Ectodermal cell (in vitro differentiated cells): Measurements from ENCODE around the gene JPH3.

Experiments
- H3K27ac ChIP-seq: 2 replicates; pipeline ENCODE4 v1.7.0; 2013; ENCODE audit warnings: mild to moderate bottlenecking, low read depth, low read length; ENCODE audit not compliant: insufficient read depth, poor library complexity, severe bottlenecking
- H3K27me3 ChIP-seq: 2 replicates; pipeline ENCODE4 v1.7.0; 2013; ENCODE audit warnings: mild to moderate bottlenecking, low read length; ENCODE audit not compliant: insufficient read depth, control insufficient read depth, poor library complexity, severe bottlenecking
- H3K36me3 ChIP-seq: one replicate; pipeline ENCODE4 v1.7.0; 2013; ENCODE audit warnings: low read length; ENCODE audit not compliant: control insufficient read depth, insufficient read depth
- H3K4me1 ChIP-seq: one replicate; pipeline ENCODE4 v1.7.0; 2013; ENCODE audit warnings: low read length; ENCODE audit not compliant: control insufficient read depth, insufficient read depth
- H3K4me3 ChIP-seq: 2 replicates; pipeline ENCODE4 v1.7.0; 2013; ENCODE audit warnings: low read depth, low read length, control low read depth; ENCODE audit not compliant: insufficient read depth
- H3K9me3 ChIP-seq: 2 replicates; pipeline ENCODE4 v1.7.0; 2013; ENCODE audit warnings: mild to moderate bottlenecking, low read length, moderate library complexity; ENCODE audit not compliant: control insufficient read depth
- WGBS, 2 experiments: methylation state at CpG; one replicate each; pipeline ENCODE4 v1.1.7; 2013; ENCODE audit warnings: missing lambda C conversion rate in 2 of 2; 5-methylcytosine and 5-hydroxymethylcytosine counted together

Gene JPH3

DNA sequence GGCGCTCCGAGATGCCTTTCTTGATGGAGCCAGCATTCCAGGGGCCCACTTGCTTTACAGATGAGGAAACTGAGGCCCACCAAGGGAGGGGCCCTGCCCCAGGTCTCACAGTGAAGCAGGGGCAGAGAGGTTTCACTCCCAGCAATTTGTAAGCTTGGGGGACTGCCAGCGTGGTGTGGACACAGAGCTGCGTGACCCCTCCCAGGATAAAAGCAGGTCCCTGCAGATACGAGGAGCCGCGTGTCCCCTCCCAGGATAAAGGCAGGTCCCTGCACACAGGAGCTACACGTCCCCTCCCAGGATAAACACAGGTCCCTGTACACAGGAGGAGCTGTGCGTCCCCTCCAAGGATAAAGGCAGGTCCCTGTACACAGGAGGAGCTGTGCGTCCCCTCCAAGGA is 11.7 kb downstream of the JPH3 start:
- H3K27ac ChIP-seq = no peak overlapping the region
- WGBS, 2 experiments = 93 to 95% methylated on average over 10 of the region's 10 CpGs
- no peaks in the 10 kb centered on the region for H3K36me3 ChIP-seq
- H3K27me3 ChIP-seq = no peaks in the 10 kb centered on the region
- no peaks in the 10 kb centered on the region for H3K9me3 ChIP-seq
- H3K4me1 ChIP-seq = no peaks in the 10 kb centered on the region
- H3K4me3 ChIP-seq = no peak overlapping the region

DNA sequence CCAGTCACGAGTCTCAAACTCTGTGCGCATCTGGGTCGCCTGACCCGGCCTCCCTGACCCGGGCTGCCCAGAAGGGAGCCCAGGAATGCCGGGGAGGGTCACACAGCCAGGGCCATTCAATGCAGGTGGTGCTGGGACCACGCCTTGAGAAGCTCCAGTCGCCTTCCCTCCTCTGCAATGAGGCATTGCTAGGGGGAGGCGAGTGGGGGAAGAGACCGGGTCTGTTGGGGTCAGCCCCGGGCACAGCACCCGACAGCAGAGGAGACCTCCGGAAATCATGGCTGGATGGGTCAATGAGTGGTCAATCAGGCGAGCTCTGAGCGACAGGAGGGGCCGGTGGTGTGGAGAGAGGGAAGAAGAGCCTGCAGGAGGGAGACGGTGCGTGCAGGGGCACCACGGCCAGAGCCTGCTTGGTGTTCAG is 13.3 kb downstream of the JPH3 start:
- Histone ChIP-seq H3K27me3 (no peaks in the 10 kb centered on the region), H3K9me3 (no peaks in the 10 kb centered on the region), H3K27ac (no peak overlapping the region), H3K36me3 (no peaks in the 10 kb centered on the region), H3K4me3 (no peak overlapping the region), H3K4me1 (peaks cover 10% of the 10 kb centered on the region)
- 90 to 92% methylated on average over 19 of the region's 19 CpGs for WGBS, 2 experiments

DNA sequence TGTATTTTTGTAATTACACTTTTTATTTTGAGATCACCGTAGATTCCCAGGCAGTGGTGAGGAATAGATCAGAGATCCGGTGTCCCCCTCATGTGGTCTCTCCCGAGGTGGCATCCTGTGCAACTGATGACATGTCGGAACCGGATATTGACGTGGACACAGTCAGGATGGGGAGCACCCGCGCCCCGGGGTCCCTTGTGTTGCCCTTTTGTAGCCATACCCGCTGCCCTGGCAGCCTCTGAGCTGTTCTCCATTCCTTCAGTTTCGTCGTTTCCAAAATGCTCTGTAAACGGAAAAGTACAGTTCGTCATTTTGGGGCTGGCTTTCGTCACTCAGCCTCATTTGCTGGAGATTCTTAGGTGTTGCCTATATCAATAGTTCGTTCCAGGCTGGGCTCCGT is 14.2 kb downstream of the JPH3 start:
- Histone ChIP-seq H3K4me1 (peaks cover 10% of the 10 kb centered on the region), H3K36me3 (no peaks in the 10 kb centered on the region), H3K27ac (no peak overlapping the region), H3K27me3 (no peaks in the 10 kb centered on the region), H3K9me3 (no peaks in the 10 kb centered on the region), H3K4me3 (no peak overlapping the region)
- WGBS, 2 experiments = 89 to 90% methylated on average over 17 of the region's 17 CpGs

DNA sequence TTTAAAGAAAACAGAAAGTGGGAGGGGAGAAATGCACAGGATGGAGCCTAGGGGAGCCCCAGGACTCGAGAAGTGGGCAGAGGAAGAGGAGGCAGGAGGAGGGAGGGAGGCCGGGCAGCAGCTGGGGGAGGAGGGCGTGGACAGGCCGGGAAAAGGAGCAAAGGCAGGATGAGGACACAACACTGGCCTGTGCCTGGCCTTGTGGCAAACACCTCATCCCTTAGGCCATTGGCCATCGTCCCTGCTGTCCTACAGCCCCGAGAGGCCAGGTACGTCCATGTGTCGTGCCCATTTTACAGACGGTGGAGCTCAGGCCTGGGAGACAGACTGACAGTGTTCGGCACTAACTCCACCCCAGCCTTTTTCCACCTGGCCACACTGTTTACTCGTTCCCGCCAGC is 15.9 kb downstream of the JPH3 start:
- no peak overlapping the region for H3K27ac ChIP-seq
- 91 to 93% methylated on average over 12 of the region's 12 CpGs for WGBS, 2 experiments
- H3K4me1 ChIP-seq = peaks cover 13% of the 10 kb centered on the region
- H3K36me3 ChIP-seq = no peaks in the 10 kb centered on the region
- no peaks in the 10 kb centered on the region for H3K9me3 ChIP-seq
- H3K27me3 ChIP-seq = no peaks in the 10 kb centered on the region
- no peak overlapping the region for H3K4me3 ChIP-seq

DNA sequence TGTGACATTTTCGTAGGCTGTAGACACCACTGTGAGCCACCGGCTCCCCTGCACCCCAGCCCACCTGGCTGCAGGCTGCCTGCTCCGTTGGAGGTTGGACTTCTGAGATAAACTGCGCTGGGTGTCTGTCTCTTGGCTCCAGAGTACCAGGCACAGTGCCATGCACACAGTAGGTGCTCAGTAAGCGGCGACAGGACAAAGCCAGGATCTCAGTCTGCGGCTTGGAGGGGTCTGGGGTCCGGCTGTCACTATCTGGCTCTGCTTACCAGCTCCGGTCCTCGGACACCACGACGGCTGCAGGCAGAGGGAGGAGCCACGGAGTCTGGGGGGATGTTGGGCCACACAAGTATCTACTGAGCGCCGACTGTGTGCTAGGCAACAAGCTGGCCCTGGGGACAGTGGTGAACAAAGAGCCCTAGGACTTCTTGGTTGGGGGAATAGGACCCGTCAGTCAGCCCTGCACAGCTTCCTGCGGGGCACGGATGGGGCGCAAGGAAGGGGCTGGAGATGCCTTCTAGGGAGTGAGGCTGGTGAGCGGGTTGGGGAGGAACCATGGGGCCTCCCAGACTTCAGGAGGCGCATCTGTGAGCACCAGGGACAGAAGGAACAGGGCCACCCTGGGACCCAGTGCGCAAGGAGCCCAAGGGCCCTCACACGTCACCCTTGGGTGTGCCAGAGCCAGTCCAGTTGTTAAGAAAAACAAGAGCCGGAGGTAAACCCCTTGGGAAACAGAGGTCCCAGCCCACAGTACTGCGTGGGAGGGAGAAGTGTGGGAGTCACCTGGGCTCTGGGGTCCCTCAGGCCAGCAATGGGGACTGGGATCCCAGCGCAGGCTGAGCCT is 17.3 kb downstream of the JPH3 start:
- no peaks in the 10 kb centered on the region for H3K9me3 ChIP-seq
- WGBS, 2 experiments = 77 to 80% methylated on average over 26 of the region's 26 CpGs
- H3K27me3 ChIP-seq = no peaks in the 10 kb centered on the region
- peaks cover 13% of the 10 kb centered on the region for H3K4me1 ChIP-seq
- H3K4me3 ChIP-seq = no peak overlapping the region
- H3K27ac ChIP-seq = no peak overlapping the region
- no peaks in the 10 kb centered on the region for H3K36me3 ChIP-seq

DNA sequence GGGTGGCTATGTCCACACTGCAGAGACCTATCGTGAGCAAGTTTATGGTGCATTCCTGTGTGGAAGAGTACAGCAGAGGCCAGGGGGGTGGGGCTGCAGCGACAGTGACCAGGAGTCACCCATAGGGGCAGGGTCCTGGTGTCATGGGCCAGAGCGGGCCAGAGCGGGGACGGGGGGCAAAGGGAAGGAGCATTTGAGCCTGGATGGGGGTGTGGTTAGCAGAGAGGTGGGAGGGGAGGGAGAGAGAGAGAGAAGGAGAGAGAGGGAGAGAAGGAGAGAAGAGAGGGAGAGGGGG is 17.8 kb downstream of the JPH3 start:
- H3K4me1 ChIP-seq = peaks cover 13% of the 10 kb centered on the region
- H3K9me3 ChIP-seq = no peaks in the 10 kb centered on the region
- H3K27me3 ChIP-seq = no peaks in the 10 kb centered on the region
- no peaks in the 10 kb centered on the region for H3K36me3 ChIP-seq
- 46 to 51% methylated on average over 5 of the region's 5 CpGs for WGBS, 2 experiments
- H3K4me3 ChIP-seq = no peak overlapping the region
- no peak overlapping the region for H3K27ac ChIP-seq

DNA sequence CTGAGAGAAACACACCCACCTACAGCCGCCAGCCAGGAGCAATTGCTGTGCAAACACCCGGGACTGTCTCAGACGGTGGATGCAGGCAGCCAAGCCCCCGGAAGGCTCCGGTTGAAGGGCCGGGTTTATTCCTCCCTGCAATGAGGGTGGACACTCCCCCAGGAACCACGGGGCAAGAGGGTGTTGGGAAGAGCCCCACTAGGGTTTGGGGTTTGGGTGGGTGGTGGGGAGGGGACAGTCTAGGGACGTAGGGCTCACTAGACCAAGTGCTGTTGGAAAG is 19.2 kb downstream of the JPH3 start:
- peaks cover 13% of the 10 kb centered on the region for H3K4me1 ChIP-seq
- H3K4me3 ChIP-seq = no peak overlapping the region
- H3K36me3 ChIP-seq = no peaks in the 10 kb centered on the region
- no peak overlapping the region for H3K27ac ChIP-seq
- no peaks in the 10 kb centered on the region for H3K27me3 ChIP-seq
- no peaks in the 10 kb centered on the region for H3K9me3 ChIP-seq
- WGBS, 2 experiments = 82 to 83% methylated on average over 8 of the region's 8 CpGs

DNA sequence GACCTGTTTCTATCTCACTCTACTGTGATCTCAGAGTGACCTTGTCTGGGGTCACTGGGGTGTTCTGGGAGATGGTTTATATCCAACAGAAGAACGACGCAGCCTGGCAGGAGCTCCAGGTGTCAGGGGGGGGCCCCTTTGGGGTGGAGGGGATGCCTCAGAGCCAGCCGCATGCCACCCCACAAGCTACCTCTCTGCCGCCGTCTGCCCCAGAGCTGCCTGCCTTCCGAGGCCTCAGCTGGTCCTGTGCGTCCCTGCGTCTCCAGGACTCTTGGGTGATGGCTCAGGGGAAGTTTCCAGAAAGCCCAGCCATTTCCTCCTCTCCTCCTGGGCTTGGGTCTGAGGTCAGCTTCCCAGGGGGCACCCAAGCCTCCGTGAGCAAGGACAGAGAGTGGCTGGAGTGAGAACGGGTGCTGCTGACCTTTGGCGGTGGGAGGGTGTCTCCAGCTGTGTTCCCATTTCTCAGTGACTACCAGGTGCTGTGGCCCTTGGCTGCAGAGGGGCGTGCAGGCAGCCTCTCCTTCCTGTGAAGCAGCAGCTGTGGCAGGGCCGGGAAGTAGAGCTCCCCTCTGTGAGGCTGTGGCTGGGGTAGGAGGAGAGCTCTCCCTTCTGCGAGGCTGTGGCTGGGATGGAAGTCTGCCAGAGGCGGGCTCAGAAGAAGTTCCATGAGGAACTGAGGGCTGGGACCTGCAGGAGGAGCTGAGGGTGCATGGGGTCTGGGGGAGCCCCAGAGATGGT is 19.8 kb downstream of the JPH3 start:
- WGBS, 2 experiments = 76 to 77% methylated on average over 15 of the region's 15 CpGs
- peaks cover 13% of the 10 kb centered on the region for H3K4me1 ChIP-seq
- H3K4me3 ChIP-seq = no peak overlapping the region
- H3K27me3 ChIP-seq = no peaks in the 10 kb centered on the region
- no peak overlapping the region for H3K27ac ChIP-seq
- H3K9me3 ChIP-seq = no peaks in the 10 kb centered on the region
- no peaks in the 10 kb centered on the region for H3K36me3 ChIP-seq

DNA sequence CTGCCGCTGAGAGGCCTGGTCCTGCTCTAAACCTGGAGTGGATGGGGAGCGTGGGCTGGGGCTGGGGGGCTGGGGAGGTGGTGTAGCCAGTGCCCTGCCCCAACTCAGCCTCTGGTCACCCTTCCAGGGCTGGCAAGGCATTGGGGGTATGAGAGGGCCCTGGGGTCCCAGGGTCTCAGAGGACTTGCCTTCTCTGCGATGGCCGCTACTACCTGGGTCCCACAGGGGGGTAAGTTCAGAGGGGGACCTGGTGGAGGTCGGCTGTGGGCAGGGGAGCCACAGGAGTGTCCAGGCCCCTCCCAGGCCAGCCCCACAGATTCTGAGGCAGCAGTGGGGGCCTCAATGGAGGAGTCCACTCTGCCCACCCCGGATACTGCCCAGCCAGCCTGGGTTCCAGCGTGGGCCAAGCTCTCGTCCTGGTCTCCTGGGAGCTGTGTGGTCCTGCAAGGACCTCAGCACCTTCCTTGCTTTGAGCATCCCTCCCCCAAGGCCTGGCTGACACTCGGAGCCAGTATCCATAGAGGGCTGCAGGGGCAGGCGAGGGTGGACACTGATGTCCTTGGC is 20.5 kb downstream of the JPH3 start:
- 92 to 93% methylated on average over 10 of the region's 10 CpGs for WGBS, 2 experiments
- H3K36me3 ChIP-seq = no peaks in the 10 kb centered on the region
- no peaks in the 10 kb centered on the region for H3K27me3 ChIP-seq
- H3K9me3 ChIP-seq = no peaks in the 10 kb centered on the region
- H3K4me1 ChIP-seq = peaks cover 13% of the 10 kb centered on the region
- no peak overlapping the region for H3K27ac ChIP-seq
- H3K4me3 ChIP-seq = no peak overlapping the region

DNA sequence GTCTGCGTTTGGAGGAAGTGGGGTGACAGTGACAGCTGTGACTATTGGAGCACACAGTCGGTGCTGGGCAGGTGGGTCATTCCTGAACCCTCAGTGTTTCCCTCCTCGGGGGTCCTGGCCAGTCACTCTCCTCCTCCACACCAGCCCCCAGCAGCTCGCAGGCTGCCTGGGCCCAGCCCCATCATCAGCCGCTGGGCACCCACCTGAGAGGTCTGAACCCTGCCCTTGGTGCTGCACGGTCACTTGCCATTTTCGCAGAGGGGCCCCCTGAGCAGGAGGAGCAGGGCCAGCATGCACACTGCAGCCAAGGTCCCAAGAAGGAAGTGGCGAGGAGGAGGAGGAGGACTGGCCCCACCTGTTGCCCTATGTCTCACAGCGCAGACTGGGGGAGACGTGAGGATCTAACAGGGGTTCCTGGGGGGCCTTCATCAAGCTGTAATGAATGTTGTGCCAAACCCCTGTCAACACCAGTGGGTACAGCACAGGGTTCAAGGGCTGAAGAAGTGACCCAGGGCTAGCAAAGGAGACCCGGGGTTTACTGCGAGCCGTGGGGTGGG is 23.0 kb downstream of the JPH3 start:
- Histone ChIP-seq H3K36me3 (no peaks in the 10 kb centered on the region), H3K9me3 (no peaks in the 10 kb centered on the region), H3K4me1 (peaks cover 5% of the 10 kb centered on the region), H3K27ac (no peak overlapping the region), H3K4me3 (no peak overlapping the region), H3K27me3 (no peaks in the 10 kb centered on the region)
- WGBS, 2 experiments = 91 to 94% methylated on average over 13 of the region's 13 CpGs
